HG03064 (cell line): ENCODE results near the gene ABCA7.
A peak's percentile ranks its signal among the peaks of the same experiment; 100 is the strongest.

Experiments
- ATAC-seq: cut with Tn5 transposase; IDR thresholded peaks from one replicate; pipeline ENCODE4 v1.9.1; 2021; ENCODE audit warnings: low read depth; ENCODE audit not compliant: unreplicated experiment

Gene ABCA7, protein sequence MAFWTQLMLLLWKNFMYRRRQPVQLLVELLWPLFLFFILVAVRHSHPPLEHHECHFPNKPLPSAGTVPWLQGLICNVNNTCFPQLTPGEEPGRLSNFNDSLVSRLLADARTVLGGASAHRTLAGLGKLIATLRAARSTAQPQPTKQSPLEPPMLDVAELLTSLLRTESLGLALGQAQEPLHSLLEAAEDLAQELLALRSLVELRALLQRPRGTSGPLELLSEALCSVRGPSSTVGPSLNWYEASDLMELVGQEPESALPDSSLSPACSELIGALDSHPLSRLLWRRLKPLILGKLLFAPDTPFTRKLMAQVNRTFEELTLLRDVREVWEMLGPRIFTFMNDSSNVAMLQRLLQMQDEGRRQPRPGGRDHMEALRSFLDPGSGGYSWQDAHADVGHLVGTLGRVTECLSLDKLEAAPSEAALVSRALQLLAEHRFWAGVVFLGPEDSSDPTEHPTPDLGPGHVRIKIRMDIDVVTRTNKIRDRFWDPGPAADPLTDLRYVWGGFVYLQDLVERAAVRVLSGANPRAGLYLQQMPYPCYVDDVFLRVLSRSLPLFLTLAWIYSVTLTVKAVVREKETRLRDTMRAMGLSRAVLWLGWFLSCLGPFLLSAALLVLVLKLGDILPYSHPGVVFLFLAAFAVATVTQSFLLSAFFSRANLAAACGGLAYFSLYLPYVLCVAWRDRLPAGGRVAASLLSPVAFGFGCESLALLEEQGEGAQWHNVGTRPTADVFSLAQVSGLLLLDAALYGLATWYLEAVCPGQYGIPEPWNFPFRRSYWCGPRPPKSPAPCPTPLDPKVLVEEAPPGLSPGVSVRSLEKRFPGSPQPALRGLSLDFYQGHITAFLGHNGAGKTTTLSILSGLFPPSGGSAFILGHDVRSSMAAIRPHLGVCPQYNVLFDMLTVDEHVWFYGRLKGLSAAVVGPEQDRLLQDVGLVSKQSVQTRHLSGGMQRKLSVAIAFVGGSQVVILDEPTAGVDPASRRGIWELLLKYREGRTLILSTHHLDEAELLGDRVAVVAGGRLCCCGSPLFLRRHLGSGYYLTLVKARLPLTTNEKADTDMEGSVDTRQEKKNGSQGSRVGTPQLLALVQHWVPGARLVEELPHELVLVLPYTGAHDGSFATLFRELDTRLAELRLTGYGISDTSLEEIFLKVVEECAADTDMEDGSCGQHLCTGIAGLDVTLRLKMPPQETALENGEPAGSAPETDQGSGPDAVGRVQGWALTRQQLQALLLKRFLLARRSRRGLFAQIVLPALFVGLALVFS (N-terminal part only)

DNA sequence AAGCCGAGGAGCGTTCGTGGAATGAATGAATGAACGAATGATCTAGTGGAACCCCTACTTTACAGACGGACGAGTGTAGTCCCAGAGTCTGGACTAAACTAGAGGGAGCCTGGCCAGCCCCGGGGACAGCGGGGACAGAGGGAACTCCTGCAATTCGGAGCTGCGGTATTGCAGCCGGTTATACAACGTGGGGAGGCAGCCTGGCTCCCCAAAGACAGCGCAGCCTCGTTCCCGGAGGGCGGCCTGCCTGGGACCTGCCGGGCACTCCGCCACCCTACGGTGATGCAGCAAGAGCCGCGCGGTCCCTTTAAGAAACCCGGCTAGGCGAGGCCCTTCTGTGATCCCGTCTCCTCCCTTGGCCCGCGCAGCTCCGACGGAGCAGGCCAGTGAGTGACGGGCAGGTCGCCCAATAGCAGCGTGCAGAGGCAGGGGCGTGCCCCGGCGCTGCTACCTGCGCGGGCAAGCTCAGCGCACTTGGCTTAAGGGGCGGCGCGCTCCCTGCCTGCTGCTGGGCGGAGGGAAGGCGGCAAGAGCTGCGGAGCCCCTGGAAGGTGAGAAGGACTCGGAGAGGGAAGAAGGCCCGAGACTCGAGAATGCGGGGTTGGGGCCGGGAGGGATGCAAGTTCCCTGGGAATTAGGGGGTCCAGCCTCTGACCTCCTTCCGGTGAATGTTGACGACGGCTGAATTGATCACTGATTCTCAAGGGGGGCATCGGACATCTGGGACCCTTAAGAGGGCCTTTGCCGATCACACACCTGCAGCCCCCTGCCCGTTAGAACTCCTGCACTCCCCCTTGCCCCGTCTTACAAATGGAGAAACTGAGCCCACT is at the start of gene ABCA7:
TSS of gene ABCA7 (plus strand) at position 462 of the 830 bp plus-strand sequence. CDS start 1,255 bp downstream, outside the sequence.
- peak; percentile 46 for ATAC-seq

DNA sequence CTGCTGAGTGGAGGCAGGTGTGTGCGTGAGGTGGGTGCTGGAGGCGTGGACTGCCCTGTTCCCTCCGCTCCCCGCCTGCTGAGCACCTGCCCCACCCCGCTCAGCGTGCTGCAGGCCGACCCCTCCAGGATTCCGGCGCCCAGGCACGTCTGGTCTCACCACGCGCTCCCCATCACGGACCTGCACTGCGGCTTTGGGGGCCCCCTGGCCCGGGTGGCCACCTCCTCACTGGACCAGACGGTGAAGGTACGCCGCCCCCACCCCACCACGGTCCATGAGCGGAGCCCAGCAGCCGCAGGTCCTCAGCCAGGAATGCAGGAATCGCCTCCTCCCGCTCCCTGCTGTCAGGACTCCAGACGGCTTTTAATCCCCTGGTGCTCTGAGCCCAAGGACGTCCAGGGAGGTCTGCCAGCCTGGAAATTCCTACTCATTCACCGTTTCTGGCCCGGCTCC is 49.8 kb upstream of the ABCA7 start:
- ATAC-seq, result no peak

GRCh38 chr19:990746-991145 is 49.2 kb upstream of the ABCA7 start:
- no peak for ATAC-seq

- no peak for ATAC-seq
Observed at GRCh38 chr19:991174-991931, 48.6 kb upstream of the ABCA7 start.

GRCh38 chr19:991932-992669 is 47.8 kb upstream of the ABCA7 start:
- no peak for ATAC-seq

- ATAC-seq, result no peak
Observed at GRCh38 chr19:992670-993055, 47.2 kb upstream of the ABCA7 start.

DNA sequence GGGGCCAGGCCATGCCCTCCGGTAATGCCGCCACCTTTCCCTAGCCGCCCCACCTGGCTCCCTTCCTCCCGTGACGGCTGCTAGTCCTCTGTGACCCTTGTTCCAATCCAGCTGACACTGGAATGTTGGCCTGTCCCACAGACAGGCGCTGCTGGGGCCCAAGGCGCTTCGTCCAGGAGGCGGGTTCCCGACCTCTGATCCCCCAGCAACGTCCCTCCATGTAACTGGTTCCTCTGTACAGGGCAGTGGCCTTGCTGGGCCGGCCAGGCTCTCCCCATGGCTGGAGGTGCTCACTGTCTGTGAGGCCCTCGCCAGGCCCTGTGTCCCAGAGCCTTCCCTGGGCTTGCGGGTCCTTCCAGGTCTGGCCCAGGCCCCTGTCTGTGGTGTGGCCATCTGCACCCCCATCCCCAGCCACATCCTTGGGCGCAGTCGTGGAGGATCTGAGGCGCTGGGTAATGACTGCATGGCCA is 46.5 kb upstream of the ABCA7 start:
- no peak for ATAC-seq

GRCh38 chr19:993831-994393 is 46.0 kb upstream of the ABCA7 start:
- no peak for ATAC-seq

DNA sequence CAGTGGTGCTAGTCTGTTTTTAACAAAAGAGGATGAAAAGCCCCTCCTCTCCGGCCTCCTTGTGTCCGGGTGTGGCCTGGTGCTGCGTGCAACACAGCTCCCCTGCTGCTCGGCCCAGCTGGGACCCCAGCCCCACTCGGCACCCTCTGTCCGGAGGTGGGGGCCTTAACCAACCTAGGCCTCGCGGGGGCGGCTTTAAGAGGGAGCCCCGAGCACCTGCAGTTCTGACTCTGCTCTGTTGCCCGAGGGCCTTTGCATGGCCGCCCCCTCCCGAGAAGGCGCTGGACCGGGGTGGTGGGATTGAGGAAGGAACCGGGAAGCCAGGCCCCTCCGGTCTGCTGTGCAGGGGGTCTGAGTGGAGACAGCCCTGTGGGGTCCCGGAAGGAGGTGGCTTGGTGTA is 45.4 kb upstream of the ABCA7 start:
- ATAC-seq, result no peak

- ATAC-seq, result no peak
Observed at GRCh38 chr19:995051-995827, 44.7 kb upstream of the ABCA7 start.

GRCh38 chr19:996051-996838 is 43.7 kb upstream of the ABCA7 start:
- ATAC-seq, result no peak

- ATAC-seq, result no peak
Observed at GRCh38 chr19:998064-998463, 41.8 kb upstream of the ABCA7 start.

- ATAC-seq, result no peak
Observed at GRCh38 chr19:999379-999719, 40.6 kb upstream of the ABCA7 start.

DNA sequence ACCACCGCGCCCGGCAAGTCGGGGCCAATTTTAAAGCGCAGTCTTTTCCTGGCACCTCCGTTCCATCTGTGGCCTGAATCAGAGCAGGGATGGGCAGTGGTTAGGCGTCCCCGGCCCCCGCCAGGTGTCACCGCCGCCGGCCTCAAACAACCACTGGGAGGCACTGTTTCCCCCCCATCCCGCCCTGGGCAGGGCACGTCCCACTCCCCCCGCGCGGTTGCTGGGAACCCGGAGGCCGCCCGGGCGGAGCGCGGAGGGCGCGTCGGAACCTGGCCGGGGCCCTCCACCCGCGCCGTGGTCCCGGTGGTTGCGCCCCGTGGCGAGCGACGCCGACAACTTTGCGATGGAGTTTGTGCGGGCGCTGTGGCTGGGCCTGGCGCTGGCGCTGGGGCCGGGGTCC is 39.8 kb upstream of the ABCA7 start, which contains the start of gene GRIN3B:
TSS of gene GRIN3B (plus strand) at position 325 of the 400 bp plus-strand sequence. CDS start at position 344, 19 bp downstream.
- no peak for ATAC-seq

DNA sequence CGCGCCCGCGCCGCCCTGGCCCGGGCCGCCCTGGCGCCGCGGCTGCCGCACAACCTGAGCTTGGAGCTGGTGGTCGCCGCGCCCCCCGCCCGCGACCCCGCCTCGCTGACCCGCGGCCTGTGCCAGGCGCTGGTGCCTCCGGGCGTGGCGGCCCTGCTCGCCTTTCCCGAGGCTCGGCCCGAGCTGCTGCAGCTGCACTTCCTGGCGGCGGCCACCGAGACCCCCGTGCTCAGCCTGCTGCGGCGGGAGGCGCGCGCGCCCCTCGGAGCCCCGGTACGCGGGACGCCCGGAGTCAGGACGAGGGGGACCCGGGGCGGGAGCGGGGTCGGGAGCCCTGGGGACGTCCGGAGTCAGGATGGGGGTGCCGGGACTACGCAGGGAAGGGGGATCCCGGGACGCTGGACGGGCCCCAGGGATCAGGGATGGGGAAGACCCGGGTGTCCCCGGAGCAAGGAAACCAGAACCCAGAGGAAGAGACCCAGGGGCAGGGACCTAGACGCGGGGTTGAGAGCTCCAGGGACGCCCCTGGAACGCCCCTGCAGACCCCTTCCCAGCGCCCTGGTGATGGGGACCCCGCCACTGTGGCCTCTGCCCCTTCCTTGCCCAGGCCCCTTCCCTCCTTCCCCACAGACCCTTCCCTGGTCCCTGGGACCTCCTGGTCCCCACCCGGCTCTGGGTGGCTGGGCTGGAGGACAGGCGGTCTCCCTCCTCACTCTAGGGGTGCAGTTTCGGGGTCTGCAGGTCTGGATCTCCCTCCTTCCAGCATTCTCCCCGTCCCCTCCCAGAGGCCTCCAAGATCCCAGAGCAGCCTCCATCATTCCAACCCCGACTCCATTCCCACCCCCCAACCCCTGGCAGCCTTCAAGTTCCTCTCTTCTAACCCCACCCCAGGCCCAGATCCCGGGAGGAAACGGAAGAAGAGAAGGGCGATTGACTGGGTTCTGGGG is 39.0 kb upstream of the ABCA7 start:
- no peak for ATAC-seq
